ENCODE results near the gene ATF7. TPM values are rescaled to one million over a fixed set of nuclear protein-coding genes. Genes with fewer than 3 reads are reported as not detected.
A peak's percentile ranks its signal among the peaks of the same experiment; 100 is the strongest.

The ATF7 gene
- total and polyA plus RNA-seq, 2 of the 4 experiments (the other 2 are of a cell fraction) = 7.0 to 16.3 TPM

DNA sequence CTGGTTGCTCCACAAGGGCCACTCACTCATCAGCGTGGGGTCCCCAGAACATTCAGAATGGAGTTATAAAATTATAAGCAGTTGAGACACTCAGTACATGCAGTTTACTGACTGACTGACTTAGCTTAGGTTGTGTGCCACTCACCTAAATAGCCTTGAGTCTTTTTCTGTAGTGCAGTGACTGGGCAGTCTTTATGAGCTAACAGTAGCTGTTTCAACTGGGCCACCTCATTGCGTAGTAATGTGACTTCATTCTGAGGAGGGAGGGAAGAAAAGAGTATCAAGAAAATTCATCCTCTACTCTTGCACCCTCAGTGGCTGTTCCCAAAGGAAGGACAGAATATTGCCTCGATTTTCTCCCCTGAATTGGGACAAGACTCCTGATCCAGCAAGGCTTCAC, 103.1 kb downstream of the ATF7 start:
- ChIA-PET POLR2A (ENCODE audit: unreplicated experiment) (no interaction called here), CTCF (no interaction called here)
- no peak overlapping the region for H2AFZ ChIP-seq (replicated peaks; ENCODE audit: low read length, poor library complexity)
- H3K27me3 ChIP-seq (ENCODE audit: control insufficient read depth, insufficient read depth, low read length) = no peaks in the 10 kb centered on the region
- no peak overlapping the region for H3K4me3 ChIP-seq (ENCODE audit: insufficient read depth, low read depth, low read length)
- no peak overlapping the region; the same call in 1 of the 2 replicates for H3K4me2 ChIP-seq (ENCODE audit: low read depth, low read length)
- H3K18ac ChIP-seq (ENCODE audit: low read depth, low read length) = no peak overlapping the region
- no peak overlapping the region for H3K14ac ChIP-seq (replicated peaks; ENCODE audit: low read depth, low read length)
- no peak overlapping the region for H3K4ac ChIP-seq (ENCODE audit: low read depth, low read length)
- no peak overlapping the region for H4K91ac ChIP-seq (ENCODE audit: insufficient read depth, low read depth, low read length)
- DNase-seq = peak; percentile 66
- no peak overlapping the region for H2AK9ac ChIP-seq (replicated peaks; ENCODE audit: low read depth, low read length, poor library complexity)
- peaks cover 2% of the 10 kb centered on the region; the same call in 1 of the 2 replicates for H3K4me1 ChIP-seq (ENCODE audit: control insufficient read depth, insufficient read depth, low read length)
- H4K5ac ChIP-seq (ENCODE audit: low read depth, low read length) = no peak overlapping the region
- dilution Hi-C loops (cut with HindIII; ENCODE audit: low sequenced_read_pairs, unreplicated experiment) (no loop called here), intact Hi-C loops (cut with micrococcal nuclease) (no loop called here), in situ Hi-C loops (cut with MboI; ENCODE audit: low sequenced_read_pairs) (no loop called here)
- H4K8ac ChIP-seq (ENCODE audit: low read depth in 2 of 2, low read length in 2 of 2) = no peak overlapping the region
- no peak overlapping the region for H2BK20ac ChIP-seq (ENCODE audit: low read depth, low read length)
- peaks cover 0 to 3% of the 10 kb centered on the region in 2 experiments; a peak in 1 of 4 replicates for H3K79me1 ChIP-seq (ENCODE audit: low read depth in 1 of 2, low read length in 2 of 2)
- no peak overlapping the region for H2AK5ac ChIP-seq (ENCODE audit: low read depth, low read length)
- H3K23ac ChIP-seq (ENCODE audit: low read depth, low read length) = no peak overlapping the region
- no peaks in the 10 kb centered on the region; the same call in 1 of the 2 replicates for H4K20me1 ChIP-seq (ENCODE audit: insufficient read depth, low read length)
- peak; percentile 82 for ATAC-seq (ENCODE audit: low read depth)
- H3K9ac ChIP-seq (ENCODE audit: low read depth, low read length) = no peak overlapping the region
- H3K56ac ChIP-seq (ENCODE audit: extremely low read depth, insufficient read depth, low read length) = no peak overlapping the region
- TF ChIP-seq SMC3 (IDR thresholded peaks at IDR 0.05; ENCODE audit: low read depth, low read length) (no peak), FOS (IDR thresholded peaks at IDR 0.05; ENCODE audit: low read depth, low read length) (no peak), CEBPB (IDR thresholded peaks at IDR 0.05; ENCODE audit: low read depth, low read length) (no peak), RAD21 (IDR thresholded peaks at IDR 0.05; ENCODE audit: low read length) (no peak), MAFK (IDR thresholded peaks at IDR 0.05; ENCODE audit: low read depth, low read length) (no peak), MXI1 (IDR thresholded peaks at IDR 0.05; ENCODE audit: borderline replicate concordance, low read depth, low read length) (no peak), RFX5 (IDR thresholded peaks at IDR 0.05; ENCODE audit: low read depth, low read length) (no peak), BHLHE40 (IDR thresholded peaks at IDR 0.05; ENCODE audit: low read depth, low read length) (no peak), MAZ (IDR thresholded peaks at IDR 0.05; ENCODE audit: borderline replicate concordance, low read depth, low read length) (no peak), RCOR1 (IDR thresholded peaks at IDR 0.05; ENCODE audit: insufficient replicate concordance, low read length) (no peak), CHD1 (IDR thresholded peaks at IDR 0.05; ENCODE audit: low read depth, low read length) (no peak), NFE2L2 (IDR thresholded peaks at IDR 0.05; ENCODE audit: low read depth, low read length) (no peak), POLR2A (IDR thresholded peaks at IDR 0.05; ENCODE audit: low read depth, low read length) (no peak)
- TF ChIP-seq, protein P1, sequence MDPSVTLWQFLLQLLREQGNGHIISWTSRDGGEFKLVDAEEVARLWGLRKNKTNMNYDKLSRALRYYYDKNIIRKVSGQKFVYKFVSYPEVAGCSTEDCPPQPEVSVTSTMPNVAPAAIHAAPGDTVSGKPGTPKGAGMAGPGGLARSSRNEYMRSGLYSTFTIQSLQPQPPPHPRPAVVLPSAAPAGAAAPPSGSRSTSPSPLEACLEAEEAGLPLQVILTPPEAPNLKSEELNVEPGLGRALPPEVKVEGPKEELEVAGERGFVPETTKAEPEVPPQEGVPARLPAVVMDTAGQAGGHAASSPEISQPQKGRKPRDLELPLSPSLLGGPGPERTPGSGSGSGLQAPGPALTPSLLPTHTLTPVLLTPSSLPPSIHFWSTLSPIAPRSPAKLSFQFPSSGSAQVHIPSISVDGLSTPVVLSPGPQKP (IDR thresholded peaks at IDR 0.05; ENCODE audit: borderline replicate concordance, low read depth, low read length) = no peak
- TF ChIP-seq, protein P2, sequence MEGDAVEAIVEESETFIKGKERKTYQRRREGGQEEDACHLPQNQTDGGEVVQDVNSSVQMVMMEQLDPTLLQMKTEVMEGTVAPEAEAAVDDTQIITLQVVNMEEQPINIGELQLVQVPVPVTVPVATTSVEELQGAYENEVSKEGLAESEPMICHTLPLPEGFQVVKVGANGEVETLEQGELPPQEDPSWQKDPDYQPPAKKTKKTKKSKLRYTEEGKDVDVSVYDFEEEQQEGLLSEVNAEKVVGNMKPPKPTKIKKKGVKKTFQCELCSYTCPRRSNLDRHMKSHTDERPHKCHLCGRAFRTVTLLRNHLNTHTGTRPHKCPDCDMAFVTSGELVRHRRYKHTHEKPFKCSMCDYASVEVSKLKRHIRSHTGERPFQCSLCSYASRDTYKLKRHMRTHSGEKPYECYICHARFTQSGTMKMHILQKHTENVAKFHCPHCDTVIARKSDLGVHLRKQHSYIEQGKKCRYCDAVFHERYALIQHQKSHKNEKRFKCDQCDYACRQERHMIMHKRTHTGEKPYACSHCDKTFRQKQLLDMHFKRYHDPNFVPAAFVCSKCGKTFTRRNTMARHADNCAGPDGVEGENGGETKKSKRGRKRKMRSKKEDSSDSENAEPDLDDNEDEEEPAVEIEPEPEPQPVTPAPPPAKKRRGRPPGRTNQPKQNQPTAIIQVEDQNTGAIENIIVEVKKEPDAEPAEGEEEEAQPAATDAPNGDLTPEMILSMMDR (conservative IDR thresholded peaks at IDR 0.05; ENCODE audit: low read depth, low read length) = no peak
- TF ChIP-seq, protein P3, sequence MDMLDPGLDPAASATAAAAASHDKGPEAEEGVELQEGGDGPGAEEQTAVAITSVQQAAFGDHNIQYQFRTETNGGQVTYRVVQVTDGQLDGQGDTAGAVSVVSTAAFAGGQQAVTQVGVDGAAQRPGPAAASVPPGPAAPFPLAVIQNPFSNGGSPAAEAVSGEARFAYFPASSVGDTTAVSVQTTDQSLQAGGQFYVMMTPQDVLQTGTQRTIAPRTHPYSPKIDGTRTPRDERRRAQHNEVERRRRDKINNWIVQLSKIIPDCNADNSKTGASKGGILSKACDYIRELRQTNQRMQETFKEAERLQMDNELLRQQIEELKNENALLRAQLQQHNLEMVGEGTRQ (IDR thresholded peaks at IDR 0.05; ENCODE audit: low read depth, low read length) = no peak
- no CpG with 5 or more reads among the region's 3 CpGs for WGBS, 2 experiments (ENCODE audit: extremely low coverage in 2 of 2, insufficient read length in 1 of 2)
- peak overlapping the region; percentile 7 for H2BK5ac ChIP-seq (ENCODE audit: low read depth, low read length, poor library complexity, severe bottlenecking)
- no peak overlapping the region for H3K27ac ChIP-seq (ENCODE audit: insufficient read depth, low read length)
- H3K36me3 ChIP-seq (ENCODE audit: control insufficient read depth, insufficient read depth, low read length) = peaks cover 29% of the 10 kb centered on the region
- no TSS peak for BruUV-seq (replicated peaks)
- H2BK15ac ChIP-seq (ENCODE audit: low read depth, low read length) = no peak overlapping the region
- H3K9me1 ChIP-seq (ENCODE audit: insufficient read depth, low read length) = no peaks in the 10 kb centered on the region
- no peaks in the 10 kb centered on the region for H3K9me3 ChIP-seq (ENCODE audit: control insufficient read depth, insufficient read depth, low read length)
- no peak overlapping the region for H2BK120ac ChIP-seq (ENCODE audit: low read depth, low read length)

All from IMR-90 (cell line).